ENCODE results near the gene ROPN1L. TPM values are rescaled to one million over a fixed set of nuclear protein-coding genes. Genes with fewer than 3 reads are reported as not detected.

Gene ROPN1L
- total and polyA plus RNA-seq, 12 donors: 0.15 to 3.9 (median 0.42) TPM; not detected in 3

DNA sequence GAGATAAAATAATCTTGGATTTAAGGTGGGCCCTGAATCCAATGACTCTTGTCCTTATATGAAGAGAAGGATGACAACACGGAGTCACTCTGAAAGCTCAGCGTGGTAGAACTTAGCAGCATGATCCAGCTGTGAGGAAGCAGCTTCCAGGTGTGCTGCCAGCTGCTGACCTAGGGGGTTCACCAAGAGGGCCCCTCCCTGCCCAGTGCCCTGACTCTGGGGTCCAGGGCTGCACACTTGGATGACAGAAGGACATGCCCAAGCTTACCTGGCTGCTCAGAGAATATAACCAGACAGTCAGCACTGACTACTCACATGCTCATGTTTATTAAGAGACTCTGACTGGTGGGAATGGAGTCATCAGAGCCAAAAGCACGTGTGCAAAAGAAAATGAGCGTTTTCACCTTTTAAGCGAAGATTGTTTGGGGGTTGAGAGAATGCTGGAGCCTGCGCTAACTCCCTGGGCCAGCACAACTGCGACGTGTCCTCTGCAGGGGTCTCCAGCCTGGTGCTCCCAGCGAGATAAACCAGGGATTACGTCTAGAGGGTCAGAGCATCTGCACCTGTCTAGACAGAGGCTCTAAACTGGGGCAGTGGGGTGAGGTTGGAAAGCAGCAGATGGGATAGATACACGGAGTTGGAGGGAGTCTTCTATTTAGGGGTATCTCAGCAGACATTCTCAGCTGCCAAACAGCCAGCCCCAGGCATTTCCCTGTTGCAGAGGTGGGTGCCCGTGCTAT, 41.3 kb downstream of the ROPN1L start:
- H3K9me3 ChIP-seq (replicated peaks in 1 of 3): no peaks in the 10 kb centered on the region
- 76 to 85% (median 83%) methylated on average over 12 of the region's 12 CpGs for WGBS, 4 donors
- H3K4me3 ChIP-seq: no peak overlapping the region
- no peaks in the 10 kb centered on the region for H3K4me1 ChIP-seq (replicated peaks in 1 of 2)
- H3K27ac ChIP-seq: no peak overlapping the region
- no peak for TF ChIP-seq POLR2A (IDR thresholded peaks at IDR 0.05)
- TF ChIP-seq, protein P1, sequence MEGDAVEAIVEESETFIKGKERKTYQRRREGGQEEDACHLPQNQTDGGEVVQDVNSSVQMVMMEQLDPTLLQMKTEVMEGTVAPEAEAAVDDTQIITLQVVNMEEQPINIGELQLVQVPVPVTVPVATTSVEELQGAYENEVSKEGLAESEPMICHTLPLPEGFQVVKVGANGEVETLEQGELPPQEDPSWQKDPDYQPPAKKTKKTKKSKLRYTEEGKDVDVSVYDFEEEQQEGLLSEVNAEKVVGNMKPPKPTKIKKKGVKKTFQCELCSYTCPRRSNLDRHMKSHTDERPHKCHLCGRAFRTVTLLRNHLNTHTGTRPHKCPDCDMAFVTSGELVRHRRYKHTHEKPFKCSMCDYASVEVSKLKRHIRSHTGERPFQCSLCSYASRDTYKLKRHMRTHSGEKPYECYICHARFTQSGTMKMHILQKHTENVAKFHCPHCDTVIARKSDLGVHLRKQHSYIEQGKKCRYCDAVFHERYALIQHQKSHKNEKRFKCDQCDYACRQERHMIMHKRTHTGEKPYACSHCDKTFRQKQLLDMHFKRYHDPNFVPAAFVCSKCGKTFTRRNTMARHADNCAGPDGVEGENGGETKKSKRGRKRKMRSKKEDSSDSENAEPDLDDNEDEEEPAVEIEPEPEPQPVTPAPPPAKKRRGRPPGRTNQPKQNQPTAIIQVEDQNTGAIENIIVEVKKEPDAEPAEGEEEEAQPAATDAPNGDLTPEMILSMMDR (IDR thresholded peaks at IDR 0.05): no peak
- intact Hi-C loops (cut with DNase I): no loop called here
- DNase-seq: no peak
- H3K27me3 ChIP-seq: no peaks in the 10 kb centered on the region
- no peaks in the 10 kb centered on the region for H3K36me3 ChIP-seq (replicated peaks in 1 of 2)

DNA sequence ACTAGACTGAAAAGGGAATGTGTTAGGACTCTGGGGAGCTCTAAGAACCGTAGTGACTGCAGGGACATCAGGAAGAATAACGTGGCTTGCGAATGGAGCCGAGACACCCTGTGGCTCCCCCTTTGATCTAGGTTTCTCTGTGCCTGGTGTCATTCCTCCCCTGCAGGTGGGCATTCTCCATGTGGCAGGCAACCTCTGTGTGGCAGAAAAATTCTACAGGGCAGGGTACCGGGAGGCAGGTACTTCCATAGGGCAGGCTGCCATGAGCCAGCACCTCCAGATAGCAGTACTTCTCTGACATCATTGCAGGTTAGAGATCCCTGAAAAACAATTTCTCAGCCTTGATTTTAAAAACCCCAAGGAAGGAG, 43.1 kb downstream of the ROPN1L start:
- intact Hi-C loops (cut with DNase I): no loop called here
- no peak for DNase-seq
- Histone ChIP-seq H3K9me3 (replicated peaks in 1 of 3) (no peaks in the 10 kb centered on the region), H3K27ac (peak overlapping the region in 1 of 5 donors; percentile 41), H3K4me1 (replicated peaks in 1 of 2) (no peaks in the 10 kb centered on the region), H3K36me3 (replicated peaks in 1 of 2) (no peaks in the 10 kb centered on the region), H3K27me3 (no peaks in the 10 kb centered on the region), H3K4me3 (no peak overlapping the region)
- TF ChIP-seq, protein P1 (IDR thresholded peaks at IDR 0.05): no peak
- TF ChIP-seq POLR2A (IDR thresholded peaks at IDR 0.05): no peak
- 54 to 87% (median 81%) methylated on average over 4 to 5 of the region's 5 CpGs for WGBS, 4 donors

DNA sequence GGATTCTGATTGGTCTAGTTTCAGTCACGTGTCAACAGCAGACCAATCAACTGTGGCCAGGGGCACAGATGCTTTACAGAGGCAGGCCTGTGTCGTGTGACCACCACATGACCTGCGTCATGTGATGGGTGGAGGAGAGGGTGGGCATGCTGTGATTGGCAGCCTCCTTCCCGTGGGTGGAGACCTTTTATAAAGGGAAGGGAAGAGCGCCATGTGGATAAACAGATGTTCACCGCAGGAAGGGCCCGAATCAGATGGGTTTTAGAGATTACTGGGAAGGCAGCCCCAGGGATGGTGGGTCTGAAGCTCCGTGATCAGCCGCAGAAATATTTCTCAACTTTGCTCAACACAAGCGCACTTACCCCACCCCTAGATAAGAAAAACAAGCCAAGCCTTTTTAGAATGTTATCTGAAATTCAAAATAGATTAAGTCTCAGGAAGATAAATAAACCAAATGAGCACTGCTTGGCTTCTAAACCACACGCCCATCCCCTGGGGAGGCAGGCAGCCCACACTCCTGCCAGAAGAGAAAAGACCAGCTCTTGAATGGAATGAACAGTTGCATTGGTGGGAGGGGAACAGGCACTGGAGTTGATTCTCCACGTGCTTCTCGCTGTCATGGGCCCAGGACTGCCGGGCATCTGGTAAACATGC, 43.6 kb downstream of the ROPN1L start:
- no peak overlapping the region for H3K4me3 ChIP-seq
- intact Hi-C loops (cut with DNase I): no loop called here
- H3K27ac ChIP-seq: peak overlapping the region in 1 of 5 donors; percentile 41
- H3K27me3 ChIP-seq: no peaks in the 10 kb centered on the region
- H3K4me1 ChIP-seq (replicated peaks in 1 of 2): no peaks in the 10 kb centered on the region
- TF ChIP-seq, protein P1 (IDR thresholded peaks at IDR 0.05): no peak
- TF ChIP-seq POLR2A (IDR thresholded peaks at IDR 0.05): no peak
- H3K36me3 ChIP-seq (replicated peaks in 1 of 2): no peaks in the 10 kb centered on the region
- peak in 3 of 7 donors; percentile 6 to 34 (median 23) for DNase-seq
- 48 to 68% (median 61%) methylated on average over 11 to 14 of the region's 14 CpGs for WGBS, 4 donors
- H3K9me3 ChIP-seq (replicated peaks in 1 of 3): no peaks in the 10 kb centered on the region

DNA sequence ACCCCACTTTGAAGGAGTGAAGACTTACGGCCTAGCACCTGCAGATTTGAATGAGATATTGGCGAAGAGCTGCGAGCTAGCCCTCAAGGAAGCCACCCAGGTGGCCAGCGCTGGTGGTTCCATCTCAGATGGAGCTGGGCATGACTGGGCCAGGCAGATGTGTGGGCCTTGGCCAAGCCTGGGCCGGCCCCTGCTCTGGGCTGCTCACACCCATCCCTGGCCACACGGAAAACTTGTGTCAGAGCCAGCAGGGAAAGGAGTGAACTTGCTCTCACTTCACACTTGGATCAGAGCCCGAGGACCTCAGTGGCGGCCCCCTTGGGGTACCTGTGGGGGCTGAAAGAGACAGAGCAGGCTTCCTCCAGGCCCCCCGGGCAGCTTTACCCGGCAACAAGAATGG, 44.2 kb downstream of the ROPN1L start:
- 79 to 95% (median 89%) methylated on average over 6 to 10 of the region's 10 CpGs for WGBS, 4 donors
- Histone ChIP-seq H3K4me3 (no peak overlapping the region), H3K27me3 (no peaks in the 10 kb centered on the region), H3K9me3 (replicated peaks in 1 of 3) (no peaks in the 10 kb centered on the region), H3K36me3 (replicated peaks in 1 of 2) (no peaks in the 10 kb centered on the region), H3K4me1 (replicated peaks in 1 of 2) (no peaks in the 10 kb centered on the region), H3K27ac (no peak overlapping the region)
- no peak for DNase-seq
- intact Hi-C loops (cut with DNase I): no loop called here
- TF ChIP-seq, protein P1 (IDR thresholded peaks at IDR 0.05): no peak
- no peak for TF ChIP-seq POLR2A (IDR thresholded peaks at IDR 0.05)
